UCSD-AML1 (cell line): ENCODE data around the gene OR9A4.
"Not testable (repeated sequence)": the region's sequence is repeated elsewhere in the genome, so short reads cannot be mapped to it uniquely, and the experiment has no call there.

ENCODE experiments used
- DNase-seq: peaks from one replicate; lab custom pipeline; 2025; ENCODE audit not compliant: unreplicated experiment; lab: John Stamatoyannopoulos, UW

The OR9A4 gene, protein sequence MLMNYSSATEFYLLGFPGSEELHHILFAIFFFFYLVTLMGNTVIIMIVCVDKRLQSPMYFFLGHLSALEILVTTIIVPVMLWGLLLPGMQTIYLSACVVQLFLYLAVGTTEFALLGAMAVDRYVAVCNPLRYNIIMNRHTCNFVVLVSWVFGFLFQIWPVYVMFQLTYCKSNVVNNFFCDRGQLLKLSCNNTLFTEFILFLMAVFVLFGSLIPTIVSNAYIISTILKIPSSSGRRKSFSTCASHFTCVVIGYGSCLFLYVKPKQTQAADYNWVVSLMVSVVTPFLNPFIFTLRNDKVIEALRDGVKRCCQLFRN

DNA sequence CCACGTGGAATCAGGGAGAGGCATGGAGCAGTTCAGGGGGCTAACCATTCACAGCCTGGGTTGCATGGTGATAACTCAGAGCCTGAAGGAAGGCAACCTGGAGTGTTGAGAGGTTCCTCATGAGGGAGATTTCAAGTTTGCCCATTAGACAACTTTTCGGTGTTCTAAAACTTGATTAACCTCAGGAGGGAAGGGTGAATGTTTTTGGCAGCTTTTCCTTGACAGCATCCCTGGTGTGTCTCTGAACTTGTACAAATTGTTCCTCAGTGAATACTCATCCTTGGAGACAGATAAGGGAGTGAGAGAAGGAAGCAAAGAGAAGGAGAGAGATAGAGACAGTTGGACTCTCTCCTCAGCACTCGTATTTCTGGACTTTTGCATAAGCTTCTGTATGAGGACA lies at the start of gene OR9A4:
TSS of gene OR9A4 (plus strand) at position 301 of the 400 bp plus-strand sequence. CDS start 2,477 bp downstream, outside the sequence.
- DNase-seq, result no peak

DNA sequence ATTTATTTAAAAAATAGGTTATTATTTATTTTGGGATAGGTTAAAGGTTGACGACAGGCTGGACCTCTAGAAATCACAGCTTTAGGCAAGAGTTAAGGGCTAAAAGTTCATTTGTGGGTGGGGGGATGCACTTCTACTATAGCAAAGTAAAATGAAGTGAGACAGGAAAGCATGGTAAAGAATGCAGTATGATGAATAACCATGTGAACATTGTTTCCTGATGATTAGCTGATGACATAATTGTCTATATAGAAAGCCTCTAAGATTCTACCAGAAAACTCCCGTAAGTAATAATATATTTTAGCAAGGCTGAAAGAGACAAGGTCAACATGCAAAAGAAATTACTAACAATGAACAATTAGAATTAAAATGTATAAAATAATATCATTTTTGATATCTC lies 49.2 kb upstream of the OR9A4 start:
- no peak for DNase-seq

DNA sequence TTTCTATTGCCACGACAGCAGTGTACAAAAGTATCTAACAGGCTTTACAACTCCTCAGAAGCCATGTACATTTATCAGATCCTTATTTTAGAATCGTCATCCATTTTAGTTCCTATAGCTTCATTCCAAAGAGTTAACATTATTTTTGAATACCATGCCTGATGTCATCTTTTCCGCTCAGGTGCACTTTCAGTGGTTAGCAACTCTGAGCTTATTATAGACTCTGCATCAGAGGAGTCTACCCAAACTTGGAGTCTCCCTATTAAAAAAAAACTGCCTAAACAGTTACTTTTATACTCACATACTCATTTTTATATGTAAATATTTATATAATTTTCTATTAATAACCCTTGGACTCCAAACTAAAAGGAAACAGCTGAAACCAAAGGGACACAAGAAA lies 43.3 kb upstream of the OR9A4 start:
- no peak for DNase-seq

DNA sequence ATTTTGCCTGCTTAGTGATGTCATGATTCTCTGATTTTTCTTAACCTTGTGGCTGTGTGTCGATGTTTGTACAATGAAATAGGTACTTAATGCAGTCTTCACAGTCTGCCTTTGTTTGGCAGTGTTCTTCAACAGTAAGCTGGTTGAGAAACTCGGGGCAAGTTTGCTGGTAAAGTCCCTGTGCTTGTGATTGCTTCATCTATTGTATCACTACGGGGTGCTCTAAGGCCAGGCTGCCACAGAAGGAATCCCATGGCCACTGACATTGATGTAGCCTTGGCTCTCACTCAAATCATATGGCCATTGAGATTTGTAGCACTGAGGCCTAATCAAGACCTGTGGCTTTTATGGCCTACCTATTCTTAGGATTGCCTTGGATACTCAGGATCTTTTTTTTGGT lies 41.4 kb upstream of the OR9A4 start:
- DNase-seq, result no peak

DNA sequence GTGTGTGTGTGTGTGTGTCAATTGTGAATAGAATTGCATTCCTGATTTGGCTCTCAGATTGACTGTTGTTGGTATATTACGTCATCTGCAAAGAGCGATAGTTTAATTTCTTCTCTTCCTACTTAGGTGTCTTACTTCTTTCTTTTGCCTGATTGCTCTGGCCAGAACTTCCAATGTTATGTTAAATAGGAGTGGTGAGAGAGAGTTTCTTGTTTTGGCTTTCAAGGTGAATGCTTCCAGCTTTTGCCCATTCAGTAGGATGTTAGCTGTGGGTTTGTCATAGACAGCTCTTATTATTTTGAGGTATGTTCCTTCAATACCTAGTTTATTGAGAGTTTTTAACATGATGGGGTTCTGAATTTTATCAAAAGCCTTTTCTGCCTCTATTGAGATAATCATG lies 40.7 kb upstream of the OR9A4 start:
- DNase-seq, result no peak

DNA sequence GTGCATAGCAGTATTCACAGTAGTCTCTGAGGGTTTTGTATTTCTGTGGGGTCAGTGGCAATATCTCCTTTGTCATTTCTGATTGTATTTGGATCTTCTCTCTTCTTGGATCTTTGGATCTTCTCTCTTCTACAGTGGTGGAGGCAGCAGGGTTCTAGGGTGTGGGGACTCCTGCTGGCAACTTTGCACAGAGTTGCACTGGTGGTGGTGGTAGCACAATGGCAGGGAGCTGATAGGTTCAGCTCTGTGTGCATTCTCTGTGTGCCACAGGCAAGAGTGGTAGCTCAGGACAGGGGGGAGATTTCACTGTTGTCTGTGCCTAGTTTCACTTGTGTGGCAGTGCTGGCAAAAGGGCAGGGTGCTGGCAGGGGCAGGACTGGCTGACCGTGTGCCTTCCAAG lies 39.8 kb upstream of the OR9A4 start:
- no peak for DNase-seq

DNA sequence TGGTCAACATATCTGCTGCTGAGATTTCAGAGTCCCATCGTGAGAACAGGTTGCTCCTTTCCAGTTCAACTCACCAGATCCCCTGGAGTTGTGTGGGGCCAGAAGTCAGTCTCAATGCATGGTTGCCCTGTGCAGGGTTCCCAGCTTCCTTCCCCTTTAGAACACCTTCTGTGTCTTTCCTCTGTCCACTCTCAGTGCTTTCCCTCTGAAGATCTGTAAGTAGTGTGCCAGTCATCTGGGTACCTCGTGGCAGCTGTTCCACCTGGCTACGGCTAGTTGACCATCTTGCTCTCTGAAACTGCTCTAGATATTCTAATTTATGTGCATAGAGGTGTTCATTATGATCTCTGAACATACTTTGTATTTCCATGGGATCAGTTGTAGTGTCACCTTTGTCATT lies 38.8 kb upstream of the OR9A4 start:
- no peak for DNase-seq

DNA sequence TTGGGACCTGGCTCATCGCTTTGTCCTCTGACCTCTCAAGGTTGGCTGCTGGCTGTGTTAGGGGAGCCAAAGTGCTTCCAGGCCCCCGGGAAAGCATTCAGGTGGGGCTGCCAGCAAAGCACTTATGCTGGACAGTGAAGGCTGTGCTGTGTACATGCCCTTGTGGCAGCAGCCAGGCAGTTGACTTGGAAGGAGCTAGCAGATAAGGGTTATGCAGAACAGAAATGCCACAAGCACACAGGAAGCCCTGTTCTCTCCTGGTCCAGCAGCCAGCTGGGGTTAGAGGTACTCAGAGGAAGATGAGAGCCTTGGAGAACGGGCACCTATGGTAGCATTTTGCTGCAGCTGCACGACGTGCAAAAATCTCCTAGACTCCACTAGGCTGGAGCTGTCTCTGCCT lies 35.2 kb upstream of the OR9A4 start:
- no peak for DNase-seq

DNA sequence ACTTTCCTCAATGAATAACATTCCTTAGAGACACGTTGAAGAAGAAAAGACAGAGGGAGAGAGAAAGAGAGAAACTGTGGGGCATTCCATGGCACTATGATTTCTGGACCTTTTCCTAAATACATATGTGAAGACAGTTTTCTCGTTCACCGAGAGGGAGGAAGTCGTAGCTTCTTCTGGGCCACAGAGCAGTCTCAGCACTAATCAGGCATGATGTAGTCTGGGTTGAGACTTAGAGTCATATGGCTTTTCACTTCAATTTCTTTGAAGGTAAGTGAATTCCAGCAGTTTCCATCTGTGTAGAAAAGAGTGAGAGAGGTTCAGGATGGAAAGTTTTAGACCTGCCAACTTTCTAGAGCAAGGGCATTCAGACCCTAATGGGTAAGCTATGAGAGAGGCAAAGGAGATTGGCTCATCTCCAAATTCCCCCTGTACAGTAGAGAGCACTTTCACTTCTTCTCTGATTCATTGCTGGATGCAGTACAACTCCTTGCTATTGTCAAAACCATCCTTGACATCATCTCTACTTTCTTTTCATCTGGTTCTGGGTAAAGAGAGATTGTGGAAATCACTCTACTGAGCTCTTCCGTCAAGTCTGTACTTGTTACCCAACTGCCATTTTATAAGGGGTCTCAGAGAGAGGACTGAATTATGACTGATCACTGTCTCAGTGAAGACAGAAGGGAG lies 31.5 kb upstream of the OR9A4 start:
- no peak for DNase-seq

DNA sequence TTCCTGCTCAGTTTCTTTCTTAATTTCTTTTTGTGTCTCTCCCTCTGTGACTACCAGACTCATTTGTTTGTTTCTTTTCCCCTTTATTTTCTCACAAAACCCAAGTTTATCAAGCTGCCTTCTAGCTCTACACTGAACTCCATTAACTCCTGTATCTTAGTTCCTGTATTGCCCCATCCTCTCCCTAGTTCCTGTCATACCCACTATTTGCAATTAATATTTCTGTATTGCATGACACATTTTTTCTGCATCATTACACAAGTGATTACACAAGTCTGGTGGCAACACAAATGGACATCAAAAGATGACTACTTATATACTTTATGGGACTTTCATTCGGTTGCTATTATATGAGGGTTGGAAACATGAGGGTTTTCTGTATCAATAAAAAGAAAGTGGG lies 26.9 kb upstream of the OR9A4 start:
- no peak for DNase-seq

DNA sequence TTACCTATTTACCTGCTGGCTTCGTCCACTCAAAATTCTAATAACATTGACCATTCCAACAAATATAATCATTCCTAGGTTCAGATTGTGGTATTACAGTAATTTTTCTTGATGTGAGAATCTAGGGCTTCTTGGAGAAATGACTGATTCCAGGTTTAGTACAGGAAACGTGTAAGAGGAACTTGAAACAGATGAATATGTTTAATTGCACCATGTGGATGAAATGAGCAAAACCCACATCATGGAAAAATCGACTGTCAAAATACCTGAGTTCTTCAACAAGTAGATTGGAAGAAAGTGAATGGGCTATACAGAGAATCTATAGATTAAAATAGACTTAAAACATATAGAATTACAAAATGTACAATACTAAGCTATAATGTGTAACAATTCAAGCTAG lies 24.9 kb upstream of the OR9A4 start:
- DNase-seq, result no peak

DNA sequence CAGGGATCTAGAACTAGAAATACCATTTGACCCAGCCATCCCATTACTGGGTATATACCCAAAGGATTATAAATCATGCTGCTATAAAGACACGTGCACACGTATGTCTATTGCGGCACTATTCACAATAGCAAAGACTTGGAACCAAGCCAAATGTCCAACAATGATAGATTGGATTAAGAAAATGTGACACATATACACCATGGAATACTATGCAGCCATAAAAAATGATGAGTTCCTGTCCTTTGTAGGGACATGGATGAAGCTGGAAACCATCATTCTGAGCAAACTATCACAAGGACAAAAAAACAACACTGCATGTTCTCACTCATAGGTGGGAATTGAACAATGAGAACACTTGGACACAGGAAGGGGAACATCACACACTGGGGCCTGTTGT lies 16.8 kb upstream of the OR9A4 start:
- DNase-seq, result not testable (repeated sequence)

DNA sequence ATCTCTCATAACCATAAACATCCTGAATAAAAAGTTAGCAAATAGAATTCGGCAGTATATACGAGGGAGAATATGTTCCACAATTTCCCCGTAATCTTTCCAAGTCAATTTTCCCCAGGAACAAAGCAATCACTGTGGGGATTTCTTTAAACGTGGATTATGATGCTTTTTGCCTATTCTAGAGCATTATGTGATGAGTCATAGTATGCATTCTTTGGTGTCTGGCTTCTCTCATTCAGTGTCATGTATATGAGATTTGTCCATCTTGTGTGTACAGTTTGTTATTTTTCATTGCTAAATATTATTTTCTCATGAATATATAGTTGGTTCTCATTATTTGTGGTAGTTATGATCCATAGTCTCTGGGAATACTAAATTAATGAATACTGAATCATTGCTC lies 9.9 kb upstream of the OR9A4 start:
- DNase-seq, result no peak

DNA sequence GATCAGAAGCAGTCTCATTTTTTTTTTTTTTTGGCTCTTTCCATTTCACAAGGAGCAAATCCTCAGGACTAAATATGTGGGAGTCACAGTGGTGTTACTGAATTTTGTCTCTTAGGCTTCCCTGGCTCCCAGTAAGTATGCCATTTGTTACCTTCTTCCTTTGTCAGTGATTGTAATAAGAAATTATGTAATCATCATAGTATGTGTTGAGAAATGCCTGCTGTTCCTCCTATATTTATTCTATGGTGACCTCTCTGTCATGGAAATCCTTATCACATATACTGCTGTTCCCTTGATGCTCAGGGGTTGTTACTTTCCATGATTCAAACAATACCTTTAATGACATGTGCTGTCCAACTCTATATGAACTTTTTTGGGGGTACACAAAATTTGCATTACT lies 4.8 kb upstream of the OR9A4 start:
- no peak for DNase-seq

DNA sequence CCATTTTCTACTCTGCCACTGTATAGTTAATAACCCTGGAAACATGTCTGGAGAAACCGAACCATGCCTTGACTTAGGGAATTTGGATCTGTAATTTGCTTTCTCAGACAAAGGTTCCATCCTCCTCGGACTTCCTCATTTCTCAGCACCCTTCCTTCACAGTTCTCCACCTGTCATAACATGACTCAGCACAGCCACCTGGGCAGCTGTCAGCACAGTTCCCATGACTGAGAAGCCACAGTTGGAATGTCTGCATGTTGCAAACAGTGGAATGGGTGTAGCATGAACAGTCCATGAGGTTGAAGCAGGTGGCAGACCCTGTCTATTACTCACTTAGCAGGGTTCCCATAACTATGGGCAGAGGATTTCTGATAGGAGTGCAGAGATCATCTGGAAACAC lies 634 bp upstream of the OR9A4 start:
- DNase-seq, result no peak

DNA sequence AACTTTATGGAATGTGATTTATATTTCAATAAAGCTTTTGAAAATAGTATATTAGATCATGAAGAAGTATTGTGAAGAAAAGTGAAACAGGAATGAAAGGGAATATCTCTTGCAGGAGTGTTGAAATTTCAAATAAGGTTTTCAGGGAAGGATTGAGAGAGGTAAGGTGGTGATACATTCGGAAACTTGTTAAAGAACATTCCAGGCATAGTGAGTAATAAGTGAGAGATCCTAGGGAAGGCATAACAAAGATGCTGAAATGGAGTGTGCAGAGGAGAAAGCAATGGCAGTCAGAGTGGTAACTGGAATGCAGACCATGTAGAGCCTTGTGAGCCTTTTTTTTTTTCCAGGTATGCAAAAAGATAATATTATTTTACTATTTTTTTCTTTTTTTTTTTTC lies 4.1 kb downstream of the OR9A4 start:
- DNase-seq, result no peak

DNA sequence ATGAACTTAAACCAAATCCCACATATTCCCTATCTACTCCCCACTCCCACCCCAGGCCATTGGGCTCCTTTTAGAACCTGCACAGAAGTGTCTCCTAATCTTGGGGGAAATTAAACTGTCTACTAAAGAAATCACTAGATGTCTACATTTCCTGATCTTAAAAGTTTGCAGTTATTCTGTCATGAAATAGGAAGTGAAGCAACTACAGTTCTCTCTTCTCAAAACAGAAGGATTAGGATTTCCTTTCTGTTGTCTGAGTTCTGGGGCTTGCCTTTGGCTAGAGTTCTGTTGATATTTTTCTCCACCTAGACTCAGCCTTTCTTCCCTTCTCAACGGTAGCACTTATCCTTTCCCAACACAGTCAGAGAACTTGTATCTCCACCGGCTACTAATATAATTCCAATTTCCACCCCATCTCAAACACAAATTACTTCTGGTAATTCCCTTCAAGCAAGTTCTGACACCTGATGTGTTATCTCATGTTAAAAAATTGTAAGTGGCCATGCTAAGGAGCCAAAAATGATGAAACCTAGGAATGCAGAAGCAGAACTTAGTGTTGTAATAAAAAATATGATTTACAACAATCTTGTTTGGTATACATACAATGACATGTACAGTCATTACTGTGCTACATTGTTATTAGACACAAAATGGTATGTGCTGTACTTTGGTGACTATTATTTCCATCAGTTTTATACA lies 12.1 kb downstream of the OR9A4 start:
- no peak for DNase-seq

DNA sequence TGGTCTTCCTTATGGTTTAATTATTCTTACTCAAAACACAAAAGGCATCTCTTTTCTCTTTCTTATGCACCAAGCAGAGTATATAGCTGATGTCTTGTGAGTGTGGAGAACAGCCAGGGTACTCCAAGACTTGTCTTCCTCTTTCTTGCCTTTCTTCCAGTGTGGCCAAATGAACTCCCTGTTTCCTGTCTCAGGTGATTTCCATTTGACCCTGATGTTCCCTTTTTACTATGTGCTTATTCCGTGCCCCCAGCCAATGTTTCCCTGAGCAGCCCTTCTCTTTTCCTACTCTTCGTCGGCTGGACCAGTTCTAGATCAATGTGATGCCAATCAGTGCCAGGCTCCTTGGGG lies 12.6 kb downstream of the OR9A4 start:
- DNase-seq, result no peak

DNA sequence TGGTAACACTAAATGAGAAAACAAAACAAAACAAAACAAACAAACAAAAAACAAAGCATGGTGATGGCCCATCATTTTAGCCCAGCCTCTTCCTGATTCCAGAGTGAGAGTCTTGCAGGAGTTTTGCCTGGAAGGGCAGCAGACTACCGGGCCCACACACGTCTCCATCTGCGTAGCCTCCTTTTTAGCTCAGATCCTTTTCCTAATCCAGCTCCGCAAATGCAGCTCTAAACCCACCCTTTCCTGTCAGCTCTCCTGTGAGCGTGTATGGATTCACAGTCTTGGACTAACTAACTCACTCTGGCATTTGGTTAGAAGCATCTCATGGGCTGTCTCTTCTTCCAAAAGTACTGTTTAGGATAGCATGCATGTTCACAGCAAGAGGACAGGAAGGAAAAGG lies 14.0 kb downstream of the OR9A4 start:
- no peak for DNase-seq

DNA sequence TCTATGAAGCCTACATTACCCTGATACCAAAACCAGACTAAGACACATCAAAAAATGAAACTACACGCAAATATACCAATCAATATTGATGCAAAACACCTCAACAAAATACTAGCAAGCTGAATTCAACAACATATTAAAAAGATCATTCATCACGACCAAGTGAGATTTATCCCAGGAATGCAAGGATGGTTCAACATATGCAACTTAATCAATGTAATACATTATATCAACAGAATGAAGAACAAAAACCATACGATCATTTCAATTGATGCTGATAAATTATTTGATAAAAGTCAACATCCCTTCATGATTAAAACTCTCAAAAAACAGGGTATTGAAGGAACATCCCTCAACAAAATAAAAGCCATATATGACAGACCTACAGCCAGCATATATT lies 24.9 kb downstream of the OR9A4 start:
- no peak for DNase-seq

DNA sequence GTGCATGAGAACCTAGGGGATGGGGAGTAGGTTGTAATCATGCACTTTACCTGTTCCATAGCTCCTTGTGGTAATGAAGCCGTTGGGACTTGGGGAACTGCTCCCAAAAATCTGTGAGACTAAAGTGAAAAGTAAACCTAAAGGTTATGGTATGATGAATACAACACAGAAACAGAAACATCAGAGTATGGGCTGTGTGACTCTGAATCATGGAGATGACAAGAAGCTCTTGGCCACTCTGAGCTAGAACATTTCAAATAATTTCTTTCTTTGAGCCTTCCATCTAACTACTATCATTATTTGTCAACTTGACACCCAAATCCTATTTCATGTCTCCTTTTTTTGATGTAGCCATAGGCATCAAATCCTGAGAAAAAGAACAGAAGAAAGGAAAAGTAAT lies 27.6 kb downstream of the OR9A4 start:
- DNase-seq, result no peak

DNA sequence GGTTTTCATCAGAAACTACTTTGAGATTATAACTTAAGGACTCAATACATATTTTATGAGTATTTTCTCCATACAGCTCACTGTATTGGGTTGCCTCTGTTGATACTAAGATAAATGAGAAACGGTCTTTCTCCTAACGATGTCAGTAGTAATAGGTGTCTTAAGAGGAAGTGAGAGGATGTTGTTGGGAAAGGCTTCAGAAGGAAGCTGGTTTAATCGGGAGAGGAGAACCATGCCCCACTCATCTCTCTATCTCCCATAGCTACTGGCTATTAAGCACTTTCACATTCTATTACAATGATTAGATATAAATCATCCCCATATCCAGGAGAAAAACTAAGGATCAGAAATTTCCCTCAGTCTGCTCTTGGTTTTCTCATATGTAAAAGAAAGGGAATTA lies 28.6 kb downstream of the OR9A4 start:
- no peak for DNase-seq
